Measurements from ENCODE around the gene GRK4.

Gene GRK4

GRCh38 chr4:3071811-3072210, 108.4 kb downstream of the GRK4 start:
- DNase-seq (ENCODE audit: low spot score) = no peak

- DNase-seq (ENCODE audit: low spot score) = no peak
These were observed 110.0 kb downstream of the GRK4 start for GRCh38 chr4:3073158-3074077.

DNA sequence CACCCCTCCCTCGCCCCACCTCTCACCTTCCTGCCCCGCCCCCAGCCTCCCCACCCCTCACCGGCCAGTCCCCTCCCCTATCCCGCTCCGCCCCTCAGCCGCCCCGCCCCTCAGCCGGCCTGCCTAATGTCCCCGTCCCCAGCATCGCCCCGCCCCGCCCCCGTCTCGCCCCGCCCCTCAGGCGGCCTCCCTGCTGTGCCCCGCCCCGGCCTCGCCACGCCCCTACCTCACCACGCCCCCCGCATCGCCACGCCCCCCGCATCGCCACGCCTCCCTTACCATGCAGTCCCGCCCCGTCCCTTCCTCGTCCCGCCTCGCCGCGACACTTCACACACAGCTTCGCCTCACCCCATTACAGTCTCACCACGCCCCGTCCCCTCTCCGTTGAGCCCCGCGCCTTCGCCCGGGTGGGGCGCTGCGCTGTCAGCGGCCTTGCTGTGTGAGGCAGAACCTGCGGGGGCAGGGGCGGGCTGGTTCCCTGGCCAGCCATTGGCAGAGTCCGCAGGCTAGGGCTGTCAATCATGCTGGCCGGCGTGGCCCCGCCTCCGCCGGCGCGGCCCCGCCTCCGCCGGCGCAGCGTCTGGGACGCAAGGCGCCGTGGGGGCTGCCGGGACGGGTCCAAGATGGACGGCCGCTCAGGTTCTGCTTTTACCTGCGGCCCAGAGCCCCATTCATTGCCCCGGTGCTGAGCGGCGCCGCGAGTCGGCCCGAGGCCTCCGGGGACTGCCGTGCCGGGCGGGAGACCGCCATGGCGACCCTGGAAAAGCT, 110.9 kb downstream of the GRK4 start, which contains the start of the genes HTT and HTT-AS:
Gene HTT, plus strand, starts transcription at position 604 of the 768 bp plus-strand sequence. Its CDS starts 145 bp downstream, at position 749.
Gene HTT-AS, minus strand, starts transcription at position 461 of the 768 bp plus-strand sequence.
- DNase-seq (ENCODE audit: low spot score) = peak; percentile 80

- DNase-seq (ENCODE audit: low spot score) = peak; percentile 68
These were observed 111.7 kb downstream of the GRK4 start for GRCh38 chr4:3074846-3075651.

- DNase-seq (ENCODE audit: low spot score) = no peak
These were observed 112.2 kb downstream of the GRK4 start for GRCh38 chr4:3075652-3075981.

DNA sequence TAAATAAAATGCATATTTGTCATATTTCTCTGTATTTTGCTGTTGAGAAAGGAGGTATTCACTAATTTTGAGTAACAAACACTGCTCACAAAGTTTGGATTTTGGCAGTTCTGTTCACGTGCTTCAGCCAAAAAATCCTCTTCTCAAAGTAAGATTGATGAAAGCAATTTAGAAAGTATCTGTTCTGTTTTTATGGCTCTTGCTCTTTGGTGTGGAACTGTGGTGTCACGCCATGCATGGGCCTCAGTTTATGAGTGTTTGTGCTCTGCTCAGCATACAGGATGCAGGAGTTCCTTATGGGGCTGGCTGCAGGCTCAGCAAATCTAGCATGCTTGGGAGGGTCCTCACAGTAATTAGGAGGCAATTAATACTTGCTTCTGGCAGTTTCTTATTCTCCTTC, 114.4 kb downstream of the GRK4 start:
- DNase-seq (ENCODE audit: low spot score) = no peak

GRCh38 chr4:3079694-3080123, 116.3 kb downstream of the GRK4 start:
- no peak for DNase-seq (ENCODE audit: low spot score)

DNA sequence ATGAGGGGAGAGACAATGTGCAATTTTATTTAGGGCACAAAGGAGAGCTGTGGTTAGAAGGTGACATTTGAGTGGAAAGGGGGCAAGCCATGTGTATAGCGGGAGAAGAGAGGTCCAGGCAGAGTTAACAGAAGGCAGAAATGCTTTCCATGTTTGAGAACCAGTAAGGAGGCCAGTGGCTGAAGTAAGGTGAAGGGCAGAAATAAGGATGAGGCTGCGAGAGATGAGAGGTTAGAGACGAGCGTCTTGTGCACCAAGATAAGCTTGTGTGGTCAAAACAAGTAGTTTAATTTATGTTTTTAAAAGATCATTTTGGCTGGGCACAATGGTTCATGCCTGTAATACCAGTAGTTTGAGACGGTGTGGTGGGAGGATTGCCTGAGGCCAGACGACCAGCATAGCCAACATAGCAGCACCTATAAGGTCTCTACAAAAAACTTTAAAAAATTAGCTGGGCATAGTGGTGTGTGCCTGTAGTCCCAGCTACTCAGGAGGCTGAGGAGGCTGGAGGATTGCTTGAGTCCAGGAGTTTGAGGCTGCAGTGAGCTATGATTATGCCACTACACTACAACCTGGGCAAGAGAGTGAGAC, 119.6 kb downstream of the GRK4 start:
- no peak for DNase-seq (ENCODE audit: low spot score)

GRCh38 chr4:3083732-3084131, 120.4 kb downstream of the GRK4 start:
- DNase-seq (ENCODE audit: low spot score) = no peak

DNA sequence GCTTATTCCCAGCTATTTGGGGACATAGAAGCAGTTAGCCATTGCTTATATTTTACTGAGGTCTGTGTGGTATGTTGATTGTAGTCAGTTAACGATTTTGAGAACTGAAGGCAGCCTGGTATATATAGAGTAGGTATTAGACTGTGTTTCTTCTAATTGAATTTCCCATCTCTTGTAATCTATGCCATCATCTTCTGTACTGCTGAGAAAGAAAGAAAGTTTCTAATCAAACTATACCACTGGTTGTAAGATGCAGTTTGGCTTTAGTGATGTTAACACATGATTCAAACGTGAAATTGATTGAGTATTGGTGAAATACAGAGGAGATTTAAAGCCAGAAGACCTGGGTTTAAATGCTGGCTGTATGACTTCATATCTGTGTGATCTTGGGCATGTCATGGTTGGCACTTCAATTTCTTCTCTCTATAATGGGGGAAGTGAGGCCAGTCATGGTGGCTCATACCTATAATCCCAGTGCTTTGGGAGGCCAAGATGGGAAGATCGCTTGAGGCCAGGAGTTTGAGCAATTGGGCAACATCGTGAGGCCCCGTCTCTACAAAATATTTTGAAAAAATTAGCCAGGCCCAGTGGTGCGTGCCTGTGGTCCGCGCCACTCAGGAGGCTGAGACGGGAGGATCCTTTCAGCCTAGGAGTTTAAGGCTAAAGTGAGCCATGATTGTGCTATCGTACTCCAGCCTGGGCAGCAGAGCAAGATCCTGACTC, 122.7 kb downstream of the GRK4 start:
- no peak for DNase-seq (ENCODE audit: low spot score)

GRCh38 chr4:3087115-3087797, 123.9 kb downstream of the GRK4 start:
- DNase-seq (ENCODE audit: low spot score) = no peak

Measured in SW480 (cell line).